Right forelimb (tissue), 1 donor: ENCODE measurements around the gene RAPGEF6.
"Not testable (repeated sequence)": the region's sequence is repeated elsewhere in the genome, so short reads cannot be mapped to it uniquely, and the experiment has no call there.

ENCODE experiments used
- DNase-seq: peaks from one replicate; pipeline ENCODE4 v3.0.0-alpha.2; 2018

Gene RAPGEF6, protein sequence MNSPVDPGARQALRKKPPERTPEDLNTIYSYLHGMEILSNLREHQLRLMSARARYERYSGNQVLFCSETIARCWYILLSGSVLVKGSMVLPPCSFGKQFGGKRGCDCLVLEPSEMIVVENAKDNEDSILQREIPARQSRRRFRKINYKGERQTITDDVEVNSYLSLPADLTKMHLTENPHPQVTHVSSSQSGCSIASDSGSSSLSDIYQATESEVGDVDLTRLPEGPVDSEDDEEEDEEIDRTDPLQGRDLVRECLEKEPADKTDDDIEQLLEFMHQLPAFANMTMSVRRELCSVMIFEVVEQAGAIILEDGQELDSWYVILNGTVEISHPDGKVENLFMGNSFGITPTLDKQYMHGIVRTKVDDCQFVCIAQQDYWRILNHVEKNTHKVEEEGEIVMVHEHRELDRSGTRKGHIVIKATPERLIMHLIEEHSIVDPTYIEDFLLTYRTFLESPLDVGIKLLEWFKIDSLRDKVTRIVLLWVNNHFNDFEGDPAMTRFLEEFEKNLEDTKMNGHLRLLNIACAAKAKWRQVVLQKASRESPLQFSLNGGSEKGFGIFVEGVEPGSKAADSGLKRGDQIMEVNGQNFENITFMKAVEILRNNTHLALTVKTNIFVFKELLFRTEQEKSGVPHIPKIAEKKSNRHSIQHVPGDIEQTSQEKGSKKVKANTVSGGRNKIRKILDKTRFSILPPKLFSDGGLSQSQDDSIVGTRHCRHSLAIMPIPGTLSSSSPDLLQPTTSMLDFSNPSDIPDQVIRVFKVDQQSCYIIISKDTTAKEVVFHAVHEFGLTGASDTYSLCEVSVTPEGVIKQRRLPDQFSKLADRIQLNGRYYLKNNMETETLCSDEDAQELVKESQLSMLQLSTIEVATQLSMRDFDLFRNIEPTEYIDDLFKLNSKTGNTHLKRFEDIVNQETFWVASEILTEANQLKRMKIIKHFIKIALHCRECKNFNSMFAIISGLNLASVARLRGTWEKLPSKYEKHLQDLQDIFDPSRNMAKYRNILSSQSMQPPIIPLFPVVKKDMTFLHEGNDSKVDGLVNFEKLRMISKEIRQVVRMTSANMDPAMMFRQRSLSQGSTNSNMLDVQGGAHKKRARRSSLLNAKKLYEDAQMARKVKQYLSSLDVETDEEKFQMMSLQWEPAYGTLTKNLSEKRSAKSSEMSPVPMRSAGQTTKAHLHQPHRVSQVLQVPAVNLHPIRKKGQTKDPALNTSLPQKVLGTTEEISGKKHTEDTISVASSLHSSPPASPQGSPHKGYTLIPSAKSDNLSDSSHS (N-terminal part only)

DNA sequence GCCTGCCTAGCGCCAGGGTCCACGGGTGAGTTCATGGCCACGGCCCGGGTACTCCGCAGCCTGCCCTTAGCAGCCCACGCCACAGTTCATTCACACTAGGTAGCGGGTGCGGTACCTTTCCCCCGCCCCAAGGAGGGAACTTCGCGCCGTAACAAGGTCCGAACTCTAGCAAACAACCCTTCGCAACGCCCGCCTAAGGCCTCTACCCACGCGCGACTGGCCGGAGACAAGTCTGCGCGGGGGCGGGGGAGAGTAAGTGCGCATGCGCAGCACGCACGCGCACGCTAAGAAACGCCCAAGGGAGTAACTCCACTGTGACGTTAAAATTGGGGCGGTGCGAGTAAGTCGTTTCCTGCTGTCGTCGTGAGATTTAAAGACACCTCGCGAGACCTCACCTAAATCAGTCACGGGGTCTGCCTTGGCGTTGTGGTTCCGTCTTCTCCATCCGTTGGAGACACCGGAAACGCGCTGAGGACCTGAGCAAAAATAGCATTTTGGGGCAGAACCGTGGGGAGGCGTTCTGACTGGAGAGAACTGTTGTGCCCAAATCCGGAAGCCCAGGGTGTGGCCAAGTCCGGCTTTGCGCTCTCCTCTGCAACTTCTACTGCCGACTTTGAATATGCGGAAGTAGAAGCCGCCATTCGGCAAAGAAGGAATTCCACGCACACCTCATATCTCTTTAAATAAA, at the start of gene RAPGEF6:
Gene RAPGEF6 (minus strand): TSS at position 234 of the 688 bp plus-strand sequence. CDS start 199 bp downstream, at position 35.
- peak; percentile 95 for DNase-seq

DNA sequence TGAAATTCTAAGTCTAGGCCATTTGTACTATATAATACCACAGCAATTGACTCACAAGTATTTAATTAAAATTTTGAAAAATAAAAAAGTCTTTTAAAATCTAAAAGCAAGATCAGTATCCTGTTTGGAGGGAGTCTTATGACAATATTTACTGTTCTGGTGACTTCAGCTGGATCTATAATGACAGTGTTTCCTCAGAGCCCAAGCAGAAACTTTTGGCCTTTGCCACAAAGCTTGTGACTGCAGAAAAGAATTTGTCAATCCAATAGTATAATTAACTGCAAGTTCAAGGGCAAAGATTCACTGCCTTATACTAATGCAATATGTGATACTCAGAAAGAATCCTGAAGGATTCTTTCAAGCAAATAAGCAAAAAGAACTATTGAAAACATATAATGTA, 49.6 kb upstream of the RAPGEF6 start:
- no peak for DNase-seq

DNA sequence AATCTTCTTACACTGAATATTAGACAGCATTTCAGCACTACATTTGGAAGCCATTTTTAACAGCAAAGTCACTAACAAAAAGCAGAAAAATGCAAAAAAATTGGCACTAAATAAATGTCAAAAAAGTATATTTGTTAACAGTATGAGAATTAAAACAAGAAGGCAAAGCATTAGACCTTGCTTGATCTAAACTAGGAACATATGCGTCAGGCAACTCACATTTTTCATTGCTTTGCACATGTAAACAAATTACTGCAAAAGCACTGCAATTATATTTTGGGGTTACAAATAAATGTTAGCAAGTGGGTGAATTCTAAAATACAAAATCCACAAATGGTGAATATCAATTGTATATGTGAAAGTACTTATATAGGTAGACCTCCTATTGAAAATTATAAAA, 49.0 kb upstream of the RAPGEF6 start:
- no peak for DNase-seq

DNA sequence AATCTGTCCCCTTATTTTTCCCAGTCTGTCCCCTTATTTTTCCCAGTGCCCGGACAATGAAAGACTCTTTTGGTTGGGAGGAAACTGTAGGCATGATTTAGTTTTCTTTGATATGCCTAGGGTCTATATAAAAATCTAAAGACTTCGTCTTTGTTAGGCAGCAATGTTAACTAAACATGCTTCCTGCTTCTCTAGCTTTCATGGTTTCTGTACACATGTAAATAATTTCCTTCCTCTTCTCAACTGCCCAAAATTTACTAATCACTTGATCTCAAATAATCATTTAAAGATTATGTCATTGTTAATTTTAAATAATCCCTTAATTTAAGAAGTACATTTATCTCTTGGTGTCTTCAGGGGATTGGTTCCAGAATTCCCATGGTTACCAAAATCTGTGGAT, 47.8 kb upstream of the RAPGEF6 start:
- DNase-seq: no peak

DNA sequence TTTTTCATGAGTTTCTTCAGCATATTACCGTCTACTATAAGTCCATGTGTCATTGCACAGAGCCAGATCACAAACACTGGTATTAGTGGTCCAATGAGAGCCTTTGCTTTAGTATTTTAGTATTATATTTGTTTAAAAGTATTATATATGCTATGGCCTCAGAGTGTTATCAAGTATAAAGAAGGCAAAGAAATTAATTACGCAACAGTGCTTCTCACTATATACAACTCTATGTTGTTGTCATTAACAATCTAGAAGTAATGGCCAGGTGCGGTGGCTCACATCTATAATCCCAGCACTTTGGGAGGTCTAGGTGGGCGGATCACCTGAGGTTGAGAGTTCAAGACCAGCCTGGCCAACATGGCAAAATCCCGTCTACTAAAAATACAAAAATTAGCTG, 47.1 kb upstream of the RAPGEF6 start:
- no peak for DNase-seq

DNA sequence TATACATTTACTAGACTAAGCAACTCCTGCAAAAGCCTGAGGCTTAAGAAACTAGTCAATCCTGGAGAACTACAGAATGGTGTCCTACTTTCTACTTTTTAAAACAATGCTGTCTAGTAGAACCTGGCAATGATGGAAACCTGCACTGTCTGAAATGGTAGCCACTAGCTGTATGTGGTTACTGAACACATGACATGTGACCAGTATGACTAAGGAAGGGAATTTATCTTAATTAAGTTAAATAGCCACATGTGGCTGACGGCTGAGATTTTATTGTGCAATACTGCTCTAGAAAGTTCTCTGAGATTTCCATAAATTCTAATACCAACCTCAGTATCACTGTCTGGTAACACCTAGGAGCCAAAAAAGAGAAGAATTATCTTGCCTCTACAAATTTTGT, 44.9 kb upstream of the RAPGEF6 start:
- DNase-seq: no peak

DNA sequence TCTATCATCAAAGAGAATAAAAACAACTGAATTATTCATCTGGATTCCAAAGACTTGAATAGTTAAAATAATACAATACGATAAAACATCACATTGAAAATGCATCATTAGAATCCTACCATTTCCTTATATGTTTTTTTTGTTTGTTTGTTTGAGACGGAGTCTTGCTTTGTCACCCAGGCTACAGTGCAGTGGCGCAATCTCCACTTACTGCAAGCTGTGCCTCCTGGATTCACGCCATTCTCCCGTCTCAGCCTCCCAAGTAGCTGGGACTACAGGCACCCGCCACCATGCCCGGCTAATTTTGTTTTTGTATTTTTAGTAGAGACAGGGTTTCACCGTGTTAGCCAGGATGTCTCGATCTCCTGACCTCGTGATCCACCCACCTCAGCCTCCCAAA, 43.2 kb upstream of the RAPGEF6 start:
- DNase-seq: not testable (repeated sequence)

DNA sequence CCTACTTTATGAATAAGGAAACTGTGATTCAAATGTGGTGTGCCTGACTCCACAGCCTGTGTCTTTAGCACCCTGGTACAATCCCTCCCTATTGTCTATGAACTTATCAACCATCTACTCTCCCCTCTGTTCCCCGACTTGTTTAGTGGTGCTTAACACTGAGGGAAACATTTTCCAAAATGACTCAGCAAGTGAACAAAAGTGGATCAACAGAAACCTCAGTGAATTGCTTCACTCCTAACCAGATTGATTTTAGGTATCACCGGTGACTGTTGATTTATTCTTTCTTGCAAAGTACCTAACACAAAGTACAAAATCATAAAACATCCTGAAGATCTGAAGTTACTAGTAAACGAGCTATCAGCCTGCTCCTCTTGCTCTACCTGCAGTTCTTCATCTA, 42.1 kb upstream of the RAPGEF6 start:
- DNase-seq: no peak

DNA sequence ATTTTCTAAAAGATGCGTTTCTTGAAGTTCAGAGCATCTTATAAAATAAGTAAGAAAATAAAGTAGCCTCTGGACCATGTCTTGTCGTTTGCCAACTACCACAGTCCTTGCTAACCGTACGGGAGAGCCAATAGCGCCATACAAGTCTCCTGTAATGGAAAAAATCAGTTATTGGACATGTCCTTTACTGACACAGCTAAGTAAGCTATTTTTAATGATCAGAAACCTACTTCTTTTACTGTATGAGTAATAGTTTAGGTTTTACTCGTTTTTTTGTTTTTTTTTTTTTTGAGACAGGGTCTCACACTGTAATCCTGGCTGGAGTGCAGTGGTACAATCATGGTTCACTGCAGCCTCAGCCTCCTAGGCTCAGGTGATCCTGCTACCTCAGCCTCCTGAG, 37.7 kb upstream of the RAPGEF6 start:
- DNase-seq: no peak

DNA sequence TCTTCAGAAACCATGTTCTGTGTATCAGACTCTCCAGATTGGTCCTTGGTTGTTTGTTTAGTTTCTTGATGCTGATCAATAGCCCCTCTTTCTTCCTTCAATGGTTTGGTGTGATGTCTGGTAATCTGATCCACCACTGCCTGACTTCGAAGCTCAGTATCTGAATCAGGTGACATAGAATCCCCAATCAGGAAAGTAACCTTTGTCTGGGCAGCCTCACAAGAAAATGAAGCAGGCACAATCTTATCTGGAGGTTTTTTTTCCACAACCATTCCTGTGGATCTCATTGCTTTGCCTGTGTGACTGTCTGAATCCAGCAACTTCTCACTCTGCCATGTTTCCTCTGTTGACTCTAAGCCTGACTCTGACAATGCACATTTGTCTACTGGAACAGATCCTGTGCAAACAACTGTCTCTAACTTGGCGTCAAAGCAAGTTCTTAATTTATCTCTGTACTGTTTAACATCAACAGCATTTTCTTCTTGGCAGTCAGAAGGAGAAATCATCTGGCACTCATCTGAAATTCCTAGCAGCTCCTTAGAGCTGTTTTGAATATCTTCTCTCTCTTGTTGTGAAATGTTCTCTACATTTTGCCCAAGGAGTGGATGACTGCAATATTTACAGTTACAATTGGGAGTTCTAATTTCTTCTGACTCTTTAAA, 37.1 kb upstream of the RAPGEF6 start:
- DNase-seq: no peak

DNA sequence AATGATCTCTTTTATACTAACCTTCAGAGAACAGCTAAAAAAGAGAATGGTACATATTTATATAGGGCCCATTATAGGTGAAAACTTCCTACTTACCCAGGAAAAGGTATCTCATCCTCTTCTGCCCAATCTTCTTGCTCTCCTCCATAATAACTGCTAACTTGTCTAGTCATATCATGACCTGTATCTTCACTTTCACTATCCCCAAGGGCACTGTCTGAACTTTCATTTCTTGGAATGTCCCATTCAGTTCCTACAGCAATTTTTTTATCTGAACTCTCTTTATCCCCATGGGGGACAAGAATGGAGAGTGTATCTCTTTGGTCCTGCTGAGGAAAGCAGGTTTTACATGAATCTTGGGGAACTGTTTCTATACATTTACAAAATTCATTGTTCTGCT, 36.4 kb upstream of the RAPGEF6 start:
- DNase-seq: no peak

DNA sequence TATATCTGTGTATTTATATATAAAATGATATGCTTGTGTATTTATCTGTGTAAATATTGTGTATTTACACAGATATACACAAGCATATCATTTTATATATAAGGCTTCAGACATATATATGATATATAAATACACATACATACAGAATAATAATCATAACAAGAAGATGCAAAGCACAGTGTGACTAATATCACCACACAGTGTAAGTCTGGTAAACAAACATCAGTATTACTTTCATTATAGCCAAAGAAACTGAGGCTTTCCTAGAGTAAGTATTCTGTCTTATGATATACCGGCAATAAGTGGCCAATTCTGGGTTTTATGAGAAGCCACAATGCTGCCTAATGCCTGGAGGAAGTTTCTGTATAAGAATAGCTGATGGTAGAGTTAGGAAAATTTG, 29.9 kb upstream of the RAPGEF6 start:
- no peak for DNase-seq

DNA sequence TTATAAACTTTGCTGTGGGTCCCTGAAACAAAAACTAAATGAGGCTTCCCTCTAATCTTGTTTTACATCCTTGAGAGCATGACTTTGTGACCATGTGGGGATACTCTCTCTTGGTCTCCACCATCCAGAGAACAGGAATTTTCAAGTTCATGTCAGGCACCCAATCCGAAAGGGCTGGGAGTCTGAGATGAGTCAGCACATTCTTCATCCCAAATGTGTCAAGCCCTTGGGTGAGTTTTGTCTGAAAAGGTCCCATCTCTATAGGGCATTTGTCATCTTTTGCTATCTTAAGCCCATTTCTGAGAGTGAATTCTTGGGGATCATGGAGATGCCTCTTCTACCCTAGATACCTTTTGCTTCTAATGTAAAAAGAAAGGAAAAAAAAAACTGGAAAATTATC, 26.9 kb upstream of the RAPGEF6 start:
- no peak for DNase-seq

DNA sequence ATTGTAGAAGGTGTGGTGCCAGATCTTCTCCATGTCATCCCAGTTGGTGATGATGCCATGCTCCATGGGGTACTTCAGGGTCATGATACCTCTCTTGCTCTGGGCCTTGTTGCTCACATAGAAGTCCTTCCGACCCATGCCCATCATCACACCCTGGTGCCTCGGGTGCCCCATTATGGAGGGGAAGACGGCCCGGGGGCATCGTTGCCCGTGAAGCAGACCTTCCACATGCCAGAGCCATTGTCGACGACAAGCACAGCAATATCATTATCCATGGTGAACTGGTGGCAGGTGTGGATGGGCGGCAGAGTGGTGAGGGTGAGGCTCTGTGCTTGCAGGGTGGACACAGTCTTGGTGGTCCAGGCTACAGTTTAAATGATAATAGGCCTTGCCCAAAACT, 24.8 kb upstream of the RAPGEF6 start:
- no peak for DNase-seq

DNA sequence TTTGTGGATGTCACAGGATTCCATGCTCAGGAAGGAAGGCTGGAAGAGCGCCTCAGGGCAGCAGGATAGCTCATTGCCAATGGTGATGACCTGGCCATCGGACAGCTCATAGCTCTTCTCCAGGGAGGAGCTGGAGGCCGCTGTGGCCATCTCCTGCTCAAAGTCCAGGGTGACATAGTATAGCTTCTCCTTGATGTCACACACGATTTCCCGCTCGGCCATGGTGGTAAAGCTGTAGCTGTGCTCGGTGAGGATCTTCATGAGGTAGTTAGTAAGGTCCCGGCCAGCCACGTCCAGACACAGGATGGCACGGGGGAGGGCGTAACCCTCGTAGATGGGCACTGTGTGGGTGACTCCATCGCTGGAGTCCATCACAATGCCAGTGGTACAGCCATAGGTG, 24.3 kb upstream of the RAPGEF6 start:
- no peak for DNase-seq

DNA sequence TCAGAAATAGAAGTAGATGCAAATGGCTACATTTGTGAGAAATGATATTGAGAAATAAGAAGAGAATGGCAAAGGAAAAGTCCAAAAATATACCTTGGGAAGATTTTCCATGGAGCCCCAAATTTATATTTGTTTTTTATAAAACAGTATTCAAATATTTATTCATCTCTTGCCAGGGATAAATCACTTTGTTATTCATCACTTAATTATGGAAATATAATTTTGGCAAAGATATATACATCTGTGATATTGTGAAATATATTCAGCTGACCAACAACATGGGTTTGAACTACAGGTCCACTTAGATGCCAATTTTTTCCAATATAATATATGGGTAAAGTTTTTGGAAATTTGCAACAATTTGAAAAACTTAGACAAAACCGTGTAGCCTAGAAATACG, 19.7 kb upstream of the RAPGEF6 start:
- DNase-seq: no peak

DNA sequence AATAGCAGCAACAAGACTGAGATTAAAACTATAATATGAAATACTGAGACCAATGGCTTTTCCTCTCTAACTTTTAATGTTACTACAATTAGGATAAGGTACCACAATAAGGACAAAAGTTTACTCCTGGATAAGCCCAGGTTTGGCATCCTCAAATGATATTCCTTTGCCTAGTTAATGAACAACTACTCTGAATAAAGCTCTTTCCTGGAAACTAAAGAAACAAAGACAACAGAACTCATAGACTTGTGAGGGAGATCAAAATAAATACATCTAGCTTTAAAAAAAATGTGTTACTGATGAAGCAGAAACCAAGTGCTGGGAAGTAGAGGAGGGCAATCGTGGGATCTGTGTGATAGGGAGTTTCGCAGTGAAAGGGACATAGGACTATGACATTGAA, 19.3 kb upstream of the RAPGEF6 start:
- no peak for DNase-seq

DNA sequence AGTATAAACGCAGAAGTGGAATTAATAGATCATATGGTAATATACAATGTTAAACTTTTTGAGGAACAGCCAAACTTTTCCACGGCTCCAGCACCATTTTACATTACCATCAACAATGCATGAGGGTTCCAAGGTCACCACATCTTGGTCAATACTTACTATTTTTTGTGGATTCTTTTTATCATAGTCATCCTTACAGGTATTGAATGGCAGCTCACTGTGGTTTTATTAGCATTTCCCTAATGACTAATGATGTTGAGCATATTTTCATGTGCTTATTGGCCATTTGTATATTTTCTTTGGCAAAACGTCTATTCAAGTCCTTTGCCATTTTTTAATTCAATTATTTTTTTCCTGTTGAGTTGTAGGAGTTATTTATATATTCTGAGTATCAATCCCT, 14.1 kb upstream of the RAPGEF6 start:
- DNase-seq: no peak

DNA sequence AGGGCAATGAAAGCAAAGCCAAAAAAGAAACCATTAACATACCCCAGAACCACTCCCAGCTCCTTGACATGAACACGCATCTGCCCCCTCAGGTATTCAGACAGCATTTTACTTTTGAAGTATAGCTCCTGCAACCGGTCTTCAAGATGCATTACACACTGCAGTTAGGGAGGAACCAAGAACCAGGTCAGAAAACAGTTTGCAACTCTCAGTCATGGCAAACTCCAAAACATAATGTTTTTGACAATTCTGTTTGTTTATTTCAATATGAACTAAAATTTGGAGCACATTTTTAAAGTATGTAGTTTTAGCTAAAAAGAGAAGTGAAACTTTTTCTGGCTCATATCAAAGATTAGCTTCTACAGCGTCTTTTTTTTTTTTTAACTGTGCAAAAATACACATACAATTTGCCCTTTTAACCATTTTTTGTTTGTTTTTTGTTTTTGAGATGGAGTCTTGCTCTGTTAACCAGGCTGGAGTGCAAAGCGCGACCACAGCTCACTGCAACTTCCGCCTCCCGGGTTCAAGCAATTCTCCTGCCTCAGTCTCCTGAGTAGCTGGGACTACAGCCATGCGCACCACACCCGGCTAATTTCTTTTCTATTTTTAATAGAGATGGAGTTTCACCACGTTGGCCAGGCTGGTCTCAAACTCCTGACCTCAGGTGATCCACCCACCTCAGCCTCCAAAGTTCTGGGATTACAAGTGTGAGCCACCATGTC, 12.2 kb upstream of the RAPGEF6 start:
- DNase-seq: no peak

DNA sequence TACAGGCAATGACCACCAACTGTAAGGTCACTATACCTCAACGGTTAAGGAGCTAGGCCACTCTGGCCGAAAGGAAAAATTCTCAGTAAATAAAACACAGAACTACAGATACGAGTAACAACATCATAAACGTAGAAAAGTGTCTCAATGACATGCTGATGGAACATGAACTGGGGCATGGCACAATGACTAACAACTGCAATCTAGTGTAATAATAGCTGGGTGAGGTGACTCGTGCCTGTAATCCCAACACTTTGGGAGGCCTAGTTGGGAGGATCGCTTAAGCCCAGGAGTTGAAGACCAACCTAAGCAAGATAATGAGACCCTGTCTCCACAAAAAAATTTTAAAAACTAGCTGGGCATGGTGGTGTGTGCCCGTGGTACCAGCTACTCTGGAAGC, 9.8 kb upstream of the RAPGEF6 start:
- no peak for DNase-seq

DNA sequence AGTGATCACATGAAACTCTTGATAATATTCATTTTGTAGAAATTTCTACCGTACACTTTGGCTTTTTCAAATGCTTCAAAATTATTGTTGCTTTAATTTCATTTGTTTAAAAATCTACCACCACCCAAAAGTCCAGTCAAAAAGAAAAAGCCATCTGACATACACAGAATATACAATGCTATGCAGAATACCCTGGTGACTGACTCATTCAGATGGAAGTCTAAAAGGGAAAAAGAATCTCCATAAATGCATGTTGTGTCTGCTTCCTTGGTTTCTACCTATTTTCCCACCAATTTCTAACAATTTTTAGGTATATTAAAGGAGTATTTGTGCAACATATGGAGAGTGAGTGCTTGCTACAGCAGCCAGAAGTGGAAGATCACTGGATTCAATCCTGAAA, 9.3 kb upstream of the RAPGEF6 start:
- DNase-seq: no peak
